Hematopoietic multipotent progenitor cell treated with erythropoietin and hydrocortisone succinate and interleukin-3 and kit ligand, for 15 days (in vitro differentiated cells): ENCODE measurements around the gene KCNT2.
"Not testable (repeated sequence)": the region's sequence is repeated elsewhere in the genome, so short reads cannot be mapped to it uniquely, and the experiment has no call there.

Source experiments
- DNase-seq: peaks from one replicate; pipeline ENCODE4 v3.0.0-alpha.2; 2015; ENCODE audit warnings: low spot score

KCNT2 gene

GRCh38 chr1:196319301-196319700 is 288.9 kb downstream of the KCNT2 start:
- DNase-seq = no peak

GRCh38 chr1:196317535-196318522 is 290.4 kb downstream of the KCNT2 start:
- no peak for DNase-seq

- no peak for DNase-seq
Measured at GRCh38 chr1:196312739-196313138, 295.5 kb downstream of the KCNT2 start.

DNA sequence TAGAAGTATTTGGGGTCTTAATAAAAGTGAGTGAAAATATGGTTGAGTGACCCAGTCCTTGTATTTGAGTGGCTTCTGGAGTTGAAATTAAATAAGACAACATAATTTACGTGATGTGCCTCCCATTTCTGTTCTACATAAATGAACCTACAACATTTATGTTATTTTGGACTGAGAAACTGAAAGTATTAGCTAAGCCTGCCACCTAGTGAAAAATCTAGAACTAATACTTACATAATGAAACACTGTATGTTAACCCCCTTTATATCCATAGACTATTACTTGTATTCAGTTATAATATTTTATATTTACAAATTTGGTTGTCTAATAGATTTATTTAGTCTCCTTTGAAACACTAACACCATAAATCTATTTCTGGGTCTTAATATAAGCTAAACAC is 298.9 kb downstream of the KCNT2 start:
- DNase-seq = no peak

- no peak for DNase-seq
Measured at GRCh38 chr1:196308176-196308575, 300.1 kb downstream of the KCNT2 start.

DNA sequence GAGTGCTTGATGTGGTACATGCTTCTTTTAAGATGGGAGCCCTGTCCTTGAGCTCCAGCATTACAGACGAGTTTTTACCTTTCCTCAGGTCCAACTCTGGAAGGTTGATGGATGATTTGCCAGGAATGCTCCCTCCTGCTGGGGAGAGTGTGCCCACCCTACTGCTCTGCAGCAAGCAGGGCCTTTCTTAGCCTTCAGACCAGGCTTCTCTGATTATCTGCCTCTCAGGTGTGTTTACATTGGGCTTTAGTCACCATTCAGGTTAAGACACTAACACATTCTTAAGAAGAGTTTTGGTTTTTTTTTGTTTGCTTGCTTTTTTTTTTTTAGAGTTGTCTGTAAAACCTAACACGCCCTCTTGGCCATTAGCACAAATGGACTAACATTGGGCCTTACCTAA is 301.8 kb downstream of the KCNT2 start:
- DNase-seq = no peak

DNA sequence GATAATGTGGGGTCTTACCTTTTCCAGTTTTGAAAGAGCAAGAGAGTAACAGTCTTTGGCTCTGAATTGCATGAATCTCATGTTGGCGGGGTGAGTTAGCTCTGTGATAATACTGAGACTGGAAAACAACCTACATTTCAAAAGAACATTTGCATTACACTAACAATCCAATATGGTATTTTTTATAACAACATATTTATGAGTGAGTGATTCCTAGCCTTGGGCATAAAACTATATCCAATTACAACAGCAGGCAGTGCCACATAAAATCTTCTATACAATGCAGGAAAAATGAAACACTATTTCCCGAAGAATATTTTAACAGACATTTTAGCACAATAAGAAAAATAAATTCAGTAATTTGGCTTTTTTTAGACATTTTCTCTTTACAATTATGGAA is 303.0 kb downstream of the KCNT2 start:
- no peak for DNase-seq

DNA sequence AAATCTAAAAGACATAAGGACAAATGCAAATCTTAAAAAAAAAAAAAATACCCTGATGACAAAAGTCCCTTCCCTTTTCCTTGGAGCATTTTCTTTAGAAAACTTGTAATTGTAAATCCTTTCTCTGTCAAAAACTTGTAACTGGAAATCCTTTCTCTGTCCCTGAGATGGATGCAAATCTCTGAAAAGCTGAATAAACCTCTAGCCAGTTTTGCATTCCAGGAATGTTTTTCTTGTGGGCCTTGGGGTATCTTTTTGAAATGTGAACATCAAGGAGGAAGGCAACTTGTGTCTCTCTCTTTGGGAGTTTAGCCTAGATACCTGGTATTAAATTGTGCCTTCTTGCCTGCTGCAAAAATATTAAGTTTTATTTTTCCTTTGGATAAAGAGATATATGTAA is 305.3 kb downstream of the KCNT2 start:
- DNase-seq = no peak

- no peak for DNase-seq
Measured at GRCh38 chr1:196302420-196302819, 305.8 kb downstream of the KCNT2 start.

DNA sequence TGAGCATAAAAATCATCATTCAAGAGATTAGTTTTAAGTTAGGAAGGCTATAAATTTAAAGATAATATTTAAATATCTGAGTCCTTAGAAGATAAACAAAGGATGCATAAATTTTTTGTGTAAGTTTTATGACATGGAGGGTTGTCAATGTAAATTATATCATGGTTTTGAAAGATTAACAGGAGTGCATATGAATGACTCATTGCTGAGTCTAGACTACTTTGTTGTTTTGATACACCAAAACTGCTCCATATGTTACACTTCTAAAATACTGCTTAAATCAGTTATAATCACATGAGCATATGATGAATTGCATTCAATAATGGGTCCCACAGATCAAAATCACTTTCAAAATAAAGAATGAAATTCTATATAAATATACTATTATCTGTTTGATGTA is 312.5 kb downstream of the KCNT2 start:
- DNase-seq = no peak

DNA sequence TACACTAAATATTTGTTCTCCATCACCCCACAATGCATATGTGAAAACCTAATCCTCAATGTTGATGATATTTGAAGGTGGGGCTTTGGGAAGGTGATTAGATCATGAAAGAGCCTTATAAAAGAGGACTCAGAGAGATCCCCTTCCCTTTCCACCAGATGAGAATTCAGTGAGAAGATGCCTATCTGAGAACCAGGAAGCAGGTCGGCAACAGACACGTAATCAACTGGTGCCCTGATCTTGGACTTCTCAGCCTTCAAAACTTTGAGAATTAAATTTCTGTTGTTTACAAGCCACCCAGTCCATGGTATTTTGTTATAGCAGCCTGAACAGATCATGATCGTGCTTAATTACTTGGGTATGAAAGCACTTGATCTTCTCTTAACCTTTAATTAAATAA is 329.4 kb downstream of the KCNT2 start:
- DNase-seq = no peak

- DNase-seq = no peak
Measured at GRCh38 chr1:196277860-196278259, 330.4 kb downstream of the KCNT2 start.

GRCh38 chr1:196271212-196271947 is 336.9 kb downstream of the KCNT2 start:
- DNase-seq = no peak

DNA sequence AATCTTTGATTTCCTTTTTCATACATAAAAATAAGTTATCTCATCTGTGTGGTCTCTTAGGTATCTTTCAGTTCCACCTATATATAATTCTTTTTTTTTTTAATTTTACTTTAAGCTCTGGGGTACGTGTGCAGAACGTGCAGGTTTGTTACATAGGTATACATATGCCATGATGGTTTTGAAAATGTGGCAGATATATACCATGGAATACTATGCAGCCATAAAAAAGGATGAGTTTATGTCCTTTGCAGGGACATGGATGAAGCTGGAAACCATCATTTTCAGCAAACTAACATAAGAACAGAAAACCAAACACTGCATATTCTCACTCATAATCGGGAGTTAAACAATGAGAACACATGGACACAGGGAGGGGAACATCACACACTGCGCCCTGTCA is 345.2 kb downstream of the KCNT2 start:
- not testable (repeated sequence) for DNase-seq

DNA sequence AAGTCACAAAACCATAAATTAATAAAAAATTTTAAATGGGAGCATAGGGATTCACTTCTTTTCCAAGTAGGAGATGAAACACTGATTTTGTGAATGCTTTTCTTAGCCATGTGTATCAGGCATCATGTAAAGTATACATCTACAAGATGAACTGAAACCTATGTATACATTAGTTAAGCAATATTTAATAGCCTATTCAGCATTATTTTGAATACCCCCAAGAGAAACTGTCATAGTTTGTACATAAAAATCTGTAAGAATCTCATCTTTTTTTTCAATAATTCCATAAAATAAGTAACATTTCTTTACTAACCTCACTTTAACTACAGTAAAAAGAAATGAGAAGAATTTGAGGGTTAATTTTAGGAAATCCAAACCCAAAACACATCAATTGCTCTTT is 348.0 kb downstream of the KCNT2 start:
- no peak for DNase-seq

DNA sequence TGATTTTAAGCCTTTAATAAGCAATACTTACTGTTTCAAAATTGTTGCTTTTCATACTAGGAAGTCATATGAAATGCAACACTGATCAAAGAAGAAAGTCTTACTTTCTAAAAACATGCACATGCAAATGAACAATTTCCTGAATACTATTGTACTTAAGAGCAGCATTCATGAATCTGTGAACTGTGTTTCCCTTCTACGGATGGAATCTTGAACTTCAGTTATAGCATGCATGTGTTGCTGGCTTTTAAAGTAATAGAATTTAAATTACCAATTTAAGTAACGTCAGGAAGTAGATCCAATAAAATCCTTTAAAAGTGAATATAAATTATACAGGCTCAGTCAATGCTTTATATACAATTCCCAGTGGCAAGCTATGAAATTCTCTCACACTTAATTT is 348.9 kb downstream of the KCNT2 start:
- DNase-seq = no peak

- DNase-seq = no peak
Measured at GRCh38 chr1:196255762-196256161, 352.5 kb downstream of the KCNT2 start.

DNA sequence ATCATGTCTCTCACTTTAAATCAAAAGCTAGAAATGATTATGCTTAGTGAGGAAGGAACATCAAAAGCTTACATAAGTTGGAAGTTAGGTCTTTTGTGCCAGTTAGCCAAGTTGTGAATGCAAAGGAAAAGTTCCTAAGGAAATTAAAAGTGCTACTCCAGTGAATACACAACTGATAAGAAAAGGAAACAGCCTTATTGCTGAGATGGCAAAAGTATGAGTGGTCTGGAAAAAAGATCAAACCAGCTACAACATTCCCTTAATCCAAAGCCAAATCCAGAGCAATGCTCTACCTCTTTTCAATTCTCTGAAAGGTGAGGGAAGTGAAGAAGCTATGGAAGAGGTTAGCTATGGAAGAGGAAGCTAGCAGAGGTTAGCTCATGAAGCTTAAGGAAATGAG is 378.7 kb downstream of the KCNT2 start:
- no peak for DNase-seq

GRCh38 chr1:196214866-196215265 is 393.4 kb downstream of the KCNT2 start:
- DNase-seq = no peak

GRCh38 chr1:196209983-196210382 is 398.3 kb downstream of the KCNT2 start:
- no peak for DNase-seq

DNA sequence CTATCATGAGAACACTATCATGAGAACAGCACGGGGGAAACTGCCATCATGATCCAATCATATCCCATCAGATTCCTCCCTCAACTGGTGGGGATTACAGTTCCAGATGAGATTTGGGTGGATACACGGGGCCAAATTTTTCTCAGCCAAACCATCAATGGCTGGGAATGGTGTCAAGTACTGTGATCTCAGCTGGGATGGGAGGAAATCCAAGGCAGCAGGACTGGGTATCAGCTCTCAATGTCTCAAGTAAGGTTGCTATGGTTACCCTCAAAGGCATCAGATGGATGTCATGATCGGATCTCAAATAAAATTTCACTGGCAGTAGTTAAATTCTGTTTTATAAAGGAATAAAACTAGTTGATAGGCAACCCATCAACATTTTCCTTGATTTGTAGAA is 399.0 kb downstream of the KCNT2 start:
- DNase-seq = no peak

- no peak for DNase-seq
Measured at GRCh38 chr1:196207612-196208217, 400.5 kb downstream of the KCNT2 start.

DNA sequence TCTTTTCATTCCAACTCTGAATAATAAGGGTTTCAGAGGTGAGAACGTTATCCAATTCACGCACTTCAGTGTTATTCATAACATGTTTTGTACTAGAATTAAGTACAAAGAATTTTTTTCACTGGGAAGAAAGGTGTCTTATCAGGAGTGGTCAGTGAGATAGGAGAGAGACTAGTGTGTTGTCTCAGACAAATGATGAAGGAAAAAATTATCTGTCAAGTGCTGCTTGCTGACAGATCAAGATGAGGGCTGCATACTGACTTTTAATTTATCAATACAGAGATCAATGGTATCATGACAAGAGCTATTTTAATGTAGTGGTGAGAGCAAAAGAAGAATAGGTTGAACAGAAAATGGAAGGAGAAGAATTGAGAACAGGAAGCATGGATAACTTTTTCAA is 402.4 kb downstream of the KCNT2 start:
- DNase-seq = no peak
